HG03520 (cell line): Measurements from ENCODE around the gene ZDHHC3.
"Not testable (repeated sequence)": the region's sequence is repeated elsewhere in the genome, so short reads cannot be mapped to it uniquely, and the experiment has no call there.

Experiments
- ATAC-seq: cut with Tn5 transposase; IDR thresholded peaks from one replicate; pipeline ENCODE4 v1.9.1; 2021; ENCODE audit warnings: mild to moderate bottlenecking, moderate library complexity; ENCODE audit not compliant: unreplicated experiment

The ZDHHC3 gene

GRCh38 chr3:44996556-44996969, 20.6 kb upstream of the ZDHHC3 start:
- no peak for ATAC-seq

GRCh38 chr3:44995142-44995770, 19.3 kb upstream of the ZDHHC3 start:
- ATAC-seq = no peak

- no peak for ATAC-seq
These were observed 17.7 kb upstream of the ZDHHC3 start for GRCh38 chr3:44993471-44994205.

- no peak for ATAC-seq
These were observed 16.8 kb upstream of the ZDHHC3 start for GRCh38 chr3:44992555-44993470.

- no peak for ATAC-seq
These were observed 15.4 kb upstream of the ZDHHC3 start for GRCh38 chr3:44991326-44991725.

GRCh38 chr3:44989636-44990373, 13.8 kb upstream of the ZDHHC3 start:
- ATAC-seq = no peak

GRCh38 chr3:44989141-44989540, 13.2 kb upstream of the ZDHHC3 start:
- ATAC-seq = no peak

GRCh38 chr3:44988073-44988472, 12.1 kb upstream of the ZDHHC3 start:
- ATAC-seq = no peak

GRCh38 chr3:44987332-44987731, 11.4 kb upstream of the ZDHHC3 start:
- no peak for ATAC-seq

GRCh38 chr3:44986330-44986729, 10.4 kb upstream of the ZDHHC3 start:
- ATAC-seq = not testable (repeated sequence)

- ATAC-seq = no peak
These were observed 8.4 kb upstream of the ZDHHC3 start for GRCh38 chr3:44984335-44984734.

GRCh38 chr3:44983484-44983941, 7.5 kb upstream of the ZDHHC3 start:
- ATAC-seq = no peak

GRCh38 chr3:44982817-44983216, 6.8 kb upstream of the ZDHHC3 start:
- ATAC-seq = no peak

- no peak for ATAC-seq
These were observed 5.8 kb upstream of the ZDHHC3 start for GRCh38 chr3:44981751-44982150.

GRCh38 chr3:44981220-44981619, 5.2 kb upstream of the ZDHHC3 start:
- ATAC-seq = no peak

GRCh38 chr3:44974416-44974815, 1.6 kb downstream of the ZDHHC3 start:
- ATAC-seq = no peak

GRCh38 chr3:44970926-44971490, 5.0 kb downstream of the ZDHHC3 start:
- ATAC-seq = no peak

GRCh38 chr3:44969828-44970179, 6.2 kb downstream of the ZDHHC3 start:
- no peak for ATAC-seq

- no peak for ATAC-seq
These were observed 6.7 kb downstream of the ZDHHC3 start for GRCh38 chr3:44969154-44969827.

- ATAC-seq = no peak
These were observed 7.5 kb downstream of the ZDHHC3 start for GRCh38 chr3:44968447-44968858.
